ENCODE data around the gene EIPR1. TPM values are rescaled to one million over a fixed set of nuclear protein-coding genes. Genes with fewer than 3 reads are reported as not detected.

The EIPR1 gene
- polyA plus RNA-seq, 1 donor from 2014 or later = 138 TPM

DNA sequence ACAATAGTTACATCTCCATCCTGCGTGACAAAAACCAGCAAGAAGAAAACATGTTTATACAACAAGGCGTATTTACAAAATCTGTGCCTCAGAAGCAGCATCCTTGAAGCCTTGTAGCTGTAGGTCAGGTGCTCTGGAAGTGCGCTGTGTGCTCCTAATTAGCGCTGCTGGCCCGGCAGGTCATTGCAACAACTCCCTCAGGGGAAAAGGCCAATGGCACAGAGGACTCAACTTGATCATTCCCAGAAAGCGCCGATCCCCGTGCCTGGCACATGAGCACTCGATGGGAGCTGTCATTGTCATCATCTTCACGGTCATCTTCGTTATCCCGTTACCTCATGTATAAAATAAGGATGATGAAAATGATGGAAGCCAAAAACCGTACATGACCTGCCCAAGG lies 58.5 kb downstream of the EIPR1 start:
- H3K4me2 ChIP-seq (ENCODE audit: low read length) = no peak overlapping the region
- H3K27ac ChIP-seq (ENCODE audit: low read length) = no peak overlapping the region
- H3K79me2 ChIP-seq (replicated peaks; ENCODE audit: insufficient read depth, low read length) = no peaks in the 10 kb centered on the region
- no peak overlapping the region for H3K9ac ChIP-seq (ENCODE audit: low read length)
- H3K27me3 ChIP-seq (ENCODE audit: insufficient read depth, low read depth, low read length) = no peaks in the 10 kb centered on the region
- no peak overlapping the region for H2AFZ ChIP-seq (ENCODE audit: low read depth, low read length)
- peaks cover 5% of the 10 kb centered on the region for H3K36me3 ChIP-seq (ENCODE audit: insufficient read depth, low read length)
- H3K4me3 ChIP-seq (ENCODE audit: low read length) = no peak overlapping the region
- H4K20me1 ChIP-seq (ENCODE audit: insufficient read depth) = no peaks in the 10 kb centered on the region
- no peaks in the 10 kb centered on the region for H3F3A ChIP-seq (ENCODE audit: insufficient read depth, low read length, poor library complexity, severe bottlenecking)
- TF ChIP-seq, protein P1, sequence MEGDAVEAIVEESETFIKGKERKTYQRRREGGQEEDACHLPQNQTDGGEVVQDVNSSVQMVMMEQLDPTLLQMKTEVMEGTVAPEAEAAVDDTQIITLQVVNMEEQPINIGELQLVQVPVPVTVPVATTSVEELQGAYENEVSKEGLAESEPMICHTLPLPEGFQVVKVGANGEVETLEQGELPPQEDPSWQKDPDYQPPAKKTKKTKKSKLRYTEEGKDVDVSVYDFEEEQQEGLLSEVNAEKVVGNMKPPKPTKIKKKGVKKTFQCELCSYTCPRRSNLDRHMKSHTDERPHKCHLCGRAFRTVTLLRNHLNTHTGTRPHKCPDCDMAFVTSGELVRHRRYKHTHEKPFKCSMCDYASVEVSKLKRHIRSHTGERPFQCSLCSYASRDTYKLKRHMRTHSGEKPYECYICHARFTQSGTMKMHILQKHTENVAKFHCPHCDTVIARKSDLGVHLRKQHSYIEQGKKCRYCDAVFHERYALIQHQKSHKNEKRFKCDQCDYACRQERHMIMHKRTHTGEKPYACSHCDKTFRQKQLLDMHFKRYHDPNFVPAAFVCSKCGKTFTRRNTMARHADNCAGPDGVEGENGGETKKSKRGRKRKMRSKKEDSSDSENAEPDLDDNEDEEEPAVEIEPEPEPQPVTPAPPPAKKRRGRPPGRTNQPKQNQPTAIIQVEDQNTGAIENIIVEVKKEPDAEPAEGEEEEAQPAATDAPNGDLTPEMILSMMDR (IDR thresholded peaks at IDR 0.05; ENCODE audit: poor library complexity, severe bottlenecking) = no peak
- TF ChIP-seq SMC3 (conservative IDR thresholded peaks at IDR 0.05; ENCODE audit: poor library complexity) (no peak), EP300 (conservative IDR thresholded peaks at IDR 0.05; ENCODE audit: poor library complexity, severe bottlenecking) (no peak), EZH2 (IDR thresholded peaks at IDR 0.05; ENCODE audit: borderline replicate concordance, insufficient read depth, low read length, poor library complexity, severe bottlenecking) (no peak), MXI1 (conservative IDR thresholded peaks at IDR 0.05; ENCODE audit: poor library complexity, severe bottlenecking) (no peak), RAD21 (conservative IDR thresholded peaks at IDR 0.05) (no peak), TAF1 (IDR thresholded peaks at IDR 0.05; ENCODE audit: low read depth) (no peak), POLR2AphosphoS5 (IDR thresholded peaks at IDR 0.05) (no peak)
- TF ChIP-seq, protein P2, sequence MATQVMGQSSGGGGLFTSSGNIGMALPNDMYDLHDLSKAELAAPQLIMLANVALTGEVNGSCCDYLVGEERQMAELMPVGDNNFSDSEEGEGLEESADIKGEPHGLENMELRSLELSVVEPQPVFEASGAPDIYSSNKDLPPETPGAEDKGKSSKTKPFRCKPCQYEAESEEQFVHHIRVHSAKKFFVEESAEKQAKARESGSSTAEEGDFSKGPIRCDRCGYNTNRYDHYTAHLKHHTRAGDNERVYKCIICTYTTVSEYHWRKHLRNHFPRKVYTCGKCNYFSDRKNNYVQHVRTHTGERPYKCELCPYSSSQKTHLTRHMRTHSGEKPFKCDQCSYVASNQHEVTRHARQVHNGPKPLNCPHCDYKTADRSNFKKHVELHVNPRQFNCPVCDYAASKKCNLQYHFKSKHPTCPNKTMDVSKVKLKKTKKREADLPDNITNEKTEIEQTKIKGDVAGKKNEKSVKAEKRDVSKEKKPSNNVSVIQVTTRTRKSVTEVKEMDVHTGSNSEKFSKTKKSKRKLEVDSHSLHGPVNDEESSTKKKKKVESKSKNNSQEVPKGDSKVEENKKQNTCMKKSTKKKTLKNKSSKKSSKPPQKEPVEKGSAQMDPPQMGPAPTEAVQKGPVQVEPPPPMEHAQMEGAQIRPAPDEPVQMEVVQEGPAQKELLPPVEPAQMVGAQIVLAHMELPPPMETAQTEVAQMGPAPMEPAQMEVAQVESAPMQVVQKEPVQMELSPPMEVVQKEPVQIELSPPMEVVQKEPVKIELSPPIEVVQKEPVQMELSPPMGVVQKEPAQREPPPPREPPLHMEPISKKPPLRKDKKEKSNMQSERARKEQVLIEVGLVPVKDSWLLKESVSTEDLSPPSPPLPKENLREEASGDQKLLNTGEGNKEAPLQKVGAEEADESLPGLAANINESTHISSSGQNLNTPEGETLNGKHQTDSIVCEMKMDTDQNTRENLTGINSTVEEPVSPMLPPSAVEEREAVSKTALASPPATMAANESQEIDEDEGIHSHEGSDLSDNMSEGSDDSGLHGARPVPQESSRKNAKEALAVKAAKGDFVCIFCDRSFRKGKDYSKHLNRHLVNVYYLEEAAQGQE (IDR thresholded peaks at IDR 0.05; ENCODE audit: borderline replicate concordance) = no peak
- H3K9me3 ChIP-seq (ENCODE audit: low read length) = no peaks in the 10 kb centered on the region
- no peaks in the 10 kb centered on the region for H3K9me2 ChIP-seq (ENCODE audit: insufficient read depth, low read length)

DNA sequence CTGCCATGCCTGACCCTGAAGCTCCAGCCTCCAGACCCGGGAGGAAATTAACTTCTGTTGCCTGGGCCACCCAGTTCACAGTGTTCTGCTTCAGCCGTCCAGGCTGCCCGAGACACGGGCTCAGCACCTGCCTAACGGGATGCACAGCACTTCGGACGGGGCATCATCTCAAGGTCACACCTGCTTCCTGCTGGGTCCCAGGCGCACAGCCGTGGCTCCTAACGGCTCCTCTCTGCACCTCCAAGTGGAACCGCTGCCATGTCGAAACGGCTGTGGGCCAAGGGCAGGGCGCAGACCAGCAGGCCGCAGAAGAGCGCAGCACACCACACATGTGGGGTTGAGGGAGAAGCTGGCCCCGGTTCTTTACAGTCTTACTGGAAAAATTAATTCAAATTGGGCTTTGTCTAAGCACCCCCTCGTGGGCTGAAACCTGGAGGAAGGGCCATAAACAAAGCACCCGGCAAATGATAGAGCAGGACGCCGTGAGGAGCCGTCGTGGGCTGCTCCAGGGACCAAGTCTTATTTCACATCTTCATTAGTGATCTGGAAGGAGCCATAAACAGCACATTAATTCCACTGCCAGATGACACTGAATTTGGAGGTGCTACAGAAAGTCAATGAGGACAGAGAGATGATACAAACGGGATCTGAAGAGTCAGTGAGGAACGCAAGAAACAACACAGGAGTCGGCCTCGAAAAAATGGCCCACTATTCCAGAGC lies 59.6 kb downstream of the EIPR1 start:
- H4K20me1 ChIP-seq (ENCODE audit: insufficient read depth) = no peaks in the 10 kb centered on the region
- no peak overlapping the region for H3K27ac ChIP-seq (ENCODE audit: low read length)
- no peak for TF ChIP-seq MXI1 (conservative IDR thresholded peaks at IDR 0.05; ENCODE audit: poor library complexity, severe bottlenecking)
- TF ChIP-seq TAF1 (IDR thresholded peaks at IDR 0.05; ENCODE audit: low read depth) = no peak
- TF ChIP-seq, protein P2 (IDR thresholded peaks at IDR 0.05; ENCODE audit: borderline replicate concordance) = no peak
- TF ChIP-seq RAD21 (conservative IDR thresholded peaks at IDR 0.05) = no peak
- no peak for TF ChIP-seq EZH2 (IDR thresholded peaks at IDR 0.05; ENCODE audit: borderline replicate concordance, insufficient read depth, low read length, poor library complexity, severe bottlenecking)
- no peak for TF ChIP-seq POLR2AphosphoS5 (IDR thresholded peaks at IDR 0.05)
- TF ChIP-seq, protein P1 (IDR thresholded peaks at IDR 0.05; ENCODE audit: poor library complexity, severe bottlenecking) = no peak
- TF ChIP-seq SMC3 (conservative IDR thresholded peaks at IDR 0.05; ENCODE audit: poor library complexity) = no peak
- no peak for TF ChIP-seq EP300 (conservative IDR thresholded peaks at IDR 0.05; ENCODE audit: poor library complexity, severe bottlenecking)

More for the DNA sequence above, 59.6 kb downstream of the EIPR1 start:
- Histone ChIP-seq H3K36me3 (ENCODE audit: insufficient read depth, low read length) (no peaks in the 10 kb centered on the region), H3K4me2 (ENCODE audit: low read length) (no peak overlapping the region), H3K9me3 (ENCODE audit: low read length) (no peaks in the 10 kb centered on the region), H3K4me3 (ENCODE audit: low read length) (no peak overlapping the region), H3K9me2 (ENCODE audit: insufficient read depth, low read length) (no peaks in the 10 kb centered on the region), H3K9ac (ENCODE audit: low read length) (no peak overlapping the region), H2AFZ (ENCODE audit: low read depth, low read length) (no peak overlapping the region), H3K79me2 (replicated peaks; ENCODE audit: insufficient read depth, low read length) (no peaks in the 10 kb centered on the region), H3K27me3 (ENCODE audit: insufficient read depth, low read depth, low read length) (no peaks in the 10 kb centered on the region), H3F3A (ENCODE audit: insufficient read depth, low read length, poor library complexity, severe bottlenecking) (no peaks in the 10 kb centered on the region)

Data from neural cell (in vitro differentiated cells).